Small intestine (tissue), 7 donors: ENCODE data around the gene ARAP2. TPM values are rescaled to one million over a fixed set of nuclear protein-coding genes. Genes with fewer than 3 reads are reported as not detected.

Experiments used
- DNase-seq, 2 donors: peaks; one replicate each; pipeline versions ENCODE4 v3.0.0 to v3.0.0-alpha.2; 2013
- FAIRE-seq: peaks from 2 replicates; lab custom pipeline; 2012; peaks lifted over from hg19 to GRCh38; lab: Jason Lieb, UNC
- H3K27ac ChIP-seq, 3 donors: one replicate each; pipeline ENCODE4 v1.5.1; 2013; ENCODE audit warnings: low read length in 2 of 3, mild to moderate bottlenecking in 2 of 3, control low read depth in 1 of 3, inconsistent platforms in 1 of 3, low read depth in 1 of 3, moderate library complexity in 1 of 3
- H3K27me3 ChIP-seq, 3 donors: one replicate each; pipeline ENCODE4 v1.6.1; 2013; ENCODE audit warnings: low read length in 3 of 3, inconsistent platforms in 1 of 3; ENCODE audit not compliant: control insufficient read depth in 3 of 3, insufficient read depth in 3 of 3
- H3K36me3 ChIP-seq, 3 donors: one replicate each; pipeline ENCODE4 v1.6.1; 2013; ENCODE audit warnings: low read length in 3 of 3, inconsistent platforms in 1 of 3, low read depth in 1 of 3, mild to moderate bottlenecking in 1 of 3, moderate library complexity in 1 of 3; ENCODE audit not compliant: control insufficient read depth in 3 of 3, insufficient read depth in 2 of 3
- H3K4me1 ChIP-seq, 3 donors: one replicate each; pipeline ENCODE4 v1.6.1; 2013; ENCODE audit warnings: low read length in 2 of 3, inconsistent platforms in 1 of 3, low read depth in 1 of 3, mild to moderate bottlenecking in 1 of 3, moderate library complexity in 1 of 3; ENCODE audit not compliant: control insufficient read depth in 3 of 3, insufficient read depth in 2 of 3
- H3K4me3 ChIP-seq, 3 donors: one replicate each; pipeline ENCODE4 v1.5.1; 2013; ENCODE audit warnings: low read length in 3 of 3, control low read depth in 1 of 3, inconsistent platforms in 1 of 3, low read depth in 1 of 3, mild to moderate bottlenecking in 1 of 3, moderate library complexity in 1 of 3
- H3K9me3 ChIP-seq, 2 donors: one replicate each; pipeline ENCODE4 v1.6.1; 2013; ENCODE audit warnings: low read depth in 1 of 2, low read length in 1 of 2; ENCODE audit not compliant: control insufficient read depth in 2 of 2, insufficient read depth in 1 of 2
- WGBS, 3 donors: extraction: QIAGEN DNeasy Blood & Tissue Kit; methylation state at CpG; one replicate each; pipeline ENCODE4 v1.1.7; 2013; 5-methylcytosine and 5-hydroxymethylcytosine counted together
- polyA plus RNA-seq, 4 donors: library from polyadenylated mRNA; stranded (reverse) in 3 of 4; unstranded in 1 of 4; fragments of 200-250 nt in 3 of 4; fragments of 120-200 nt in 1 of 4; gene quantifications; one replicate each; pipeline versions ENCODE4 v1.2.1 to v1.2.3, GENCODE V29; 2013
- donor health status: healthy with polysubstance abuse.
- donor health status: control.
- donor health status: control.
- donor health status: Bipolar disorder and iron deficiency.
- donor health status: healthy.

The ARAP2 gene
- polyA plus RNA-seq, 4 donors, result 3.2 to 14.1 (median 12.6) TPM

GRCh38 chr4:36082817-36083216 lies 161.5 kb downstream of the ARAP2 start:
- no peak for FAIRE-seq
- H3K27me3 ChIP-seq, result no peaks in the 10 kb centered on the region
- no peaks in the 10 kb centered on the region for H3K4me1 ChIP-seq
- H3K9me3 ChIP-seq, result no peaks in the 10 kb centered on the region
- 88 to 94% (median 93%) methylated on average over 4 of the region's 4 CpGs for WGBS, 3 donors
- H3K4me3 ChIP-seq, result no peak overlapping the region
- H3K36me3 ChIP-seq, result peaks cover 0 to 10% (median 9%) of the 10 kb centered on the region in 3 donors
- H3K27ac ChIP-seq, result no peak overlapping the region
- no peak for DNase-seq

DNA sequence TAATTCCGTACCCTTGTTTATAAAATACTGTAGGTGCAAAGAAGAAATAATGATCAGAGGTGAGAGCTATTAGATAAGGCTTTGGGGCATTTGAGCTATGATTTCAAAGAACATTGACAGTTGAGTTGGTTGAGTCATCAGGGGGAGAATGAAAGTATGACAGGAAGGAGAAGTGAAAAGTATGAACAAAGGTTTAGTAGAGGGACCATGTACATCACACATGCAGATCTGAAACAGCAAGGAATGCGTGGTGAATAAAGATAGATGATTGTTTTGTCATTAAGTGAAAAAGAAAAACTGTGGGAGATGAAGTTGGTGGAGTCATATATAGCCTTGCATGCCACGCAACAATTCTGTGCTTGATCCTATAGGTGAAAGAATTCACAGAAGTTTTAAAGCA lies 163.1 kb downstream of the ARAP2 start:
- H3K4me1 ChIP-seq, result no peaks in the 10 kb centered on the region
- DNase-seq (no peak), FAIRE-seq (no peak)
- 75 to 89% (median 82%) methylated on average over 3 of the region's 3 CpGs for WGBS, 3 donors
- H3K36me3 ChIP-seq, result peaks cover 0 to 10% (median 9%) of the 10 kb centered on the region in 3 donors
- no peaks in the 10 kb centered on the region for H3K27me3 ChIP-seq
- H3K4me3 ChIP-seq, result no peak overlapping the region
- no peaks in the 10 kb centered on the region for H3K9me3 ChIP-seq
- no peak overlapping the region for H3K27ac ChIP-seq

GRCh38 chr4:36079666-36080065 lies 164.6 kb downstream of the ARAP2 start:
- H3K36me3 ChIP-seq, result peaks cover 0 to 10% (median 9%) of the 10 kb centered on the region in 3 donors
- no peak for FAIRE-seq
- no peaks in the 10 kb centered on the region for H3K27me3 ChIP-seq
- no peak overlapping the region for H3K4me3 ChIP-seq
- no peaks in the 10 kb centered on the region for H3K9me3 ChIP-seq
- H3K27ac ChIP-seq, result no peak overlapping the region
- H3K4me1 ChIP-seq, result no peaks in the 10 kb centered on the region
- DNase-seq, result no peak
- 84 to 87% (median 84%) methylated on average over 2 of the region's 2 CpGs for WGBS, 3 donors

DNA sequence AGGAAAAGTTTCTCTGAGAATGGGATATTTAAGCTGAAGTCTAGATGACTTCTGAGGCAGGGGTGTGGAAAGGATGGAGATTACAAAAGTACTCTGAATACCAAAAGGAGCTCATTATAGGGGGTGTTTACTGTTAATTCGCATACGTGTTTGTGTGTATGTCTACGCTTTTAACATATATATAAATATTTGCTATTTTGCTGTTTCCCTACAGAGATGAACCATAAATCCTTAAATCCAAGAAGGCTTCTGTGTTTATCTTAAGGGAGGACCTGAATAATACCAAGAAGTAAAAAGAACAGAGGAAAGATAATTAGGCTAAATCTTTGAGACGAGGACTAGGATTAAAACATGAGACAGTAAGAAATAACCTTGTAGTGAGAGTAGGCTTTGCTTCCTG lies 166.0 kb downstream of the ARAP2 start:
- FAIRE-seq (no peak), DNase-seq (no peak)
- Histone ChIP-seq H3K9me3 (no peaks in the 10 kb centered on the region), H3K36me3 (peaks cover 0 to 8% (median 5%) of the 10 kb centered on the region in 3 donors), H3K4me3 (no peak overlapping the region), H3K27me3 (no peaks in the 10 kb centered on the region), H3K27ac (no peak overlapping the region), H3K4me1 (no peaks in the 10 kb centered on the region)
- WGBS, 3 donors, result 80 to 98% (median 94%) methylated on average over 4 of the region's 4 CpGs

GRCh38 chr4:36072529-36072928 lies 171.8 kb downstream of the ARAP2 start:
- H3K27ac ChIP-seq, result no peak overlapping the region
- no peaks in the 10 kb centered on the region for H3K4me1 ChIP-seq
- H3K4me3 ChIP-seq, result no peak overlapping the region
- peaks cover 0 to 10% (median 0%) of the 10 kb centered on the region in 3 donors for H3K36me3 ChIP-seq
- 82 to 90% (median 85%) methylated on average over 3 of the region's 3 CpGs for WGBS, 3 donors
- H3K9me3 ChIP-seq, result no peaks in the 10 kb centered on the region
- FAIRE-seq, result no peak
- no peak for DNase-seq
- no peaks in the 10 kb centered on the region for H3K27me3 ChIP-seq

- Histone ChIP-seq H3K27ac (no peak overlapping the region), H3K4me1 (no peaks in the 10 kb centered on the region), H3K36me3 (peaks cover 0 to 12% (median 9%) of the 10 kb centered on the region in 3 donors), H3K9me3 (no peaks in the 10 kb centered on the region), H3K27me3 (no peaks in the 10 kb centered on the region), H3K4me3 (no peak overlapping the region)
- DNase-seq (no peak), FAIRE-seq (no peak)
- WGBS, 3 donors, result 47 to 84% (median 79%) methylated on average over 2 of the region's 2 CpGs
Measured at GRCh38 chr4:36067116-36067515, 177.2 kb downstream of the ARAP2 start.

- no peaks in the 10 kb centered on the region for H3K9me3 ChIP-seq
- DNase-seq (no peak), FAIRE-seq (no peak)
- H3K36me3 ChIP-seq, result peaks cover 0 to 12% (median 9%) of the 10 kb centered on the region in 3 donors
- no peak overlapping the region for H3K4me3 ChIP-seq
- H3K27ac ChIP-seq, result no peak overlapping the region
- H3K27me3 ChIP-seq, result no peaks in the 10 kb centered on the region
- H3K4me1 ChIP-seq, result no peaks in the 10 kb centered on the region
- WGBS, 3 donors, result 92 to 100% (median 94%) methylated on average over 1 of the region's 1 CpG
Measured at GRCh38 chr4:36065274-36065871, 178.9 kb downstream of the ARAP2 start.

- Histone ChIP-seq H3K9me3 (no peaks in the 10 kb centered on the region), H3K4me3 (no peak overlapping the region), H3K36me3 (peaks cover 0 to 9% (median 8%) of the 10 kb centered on the region in 3 donors), H3K27ac (no peak overlapping the region), H3K4me1 (no peaks in the 10 kb centered on the region), H3K27me3 (no peaks in the 10 kb centered on the region)
- peak in 1 of 2 donors; percentile 30 for DNase-seq
- FAIRE-seq, result no peak
Measured at GRCh38 chr4:36064117-36064516, 180.2 kb downstream of the ARAP2 start.

GRCh38 chr4:36056136-36056535 lies 188.2 kb downstream of the ARAP2 start:
- 16 to 46% (median 45%) methylated on average over 1 of the region's 1 CpG for WGBS, 3 donors
- no peaks in the 10 kb centered on the region for H3K9me3 ChIP-seq
- FAIRE-seq (peak; percentile 91), DNase-seq (peak in 1 of 2 donors; percentile 80)
- H3K4me1 ChIP-seq, result no peaks in the 10 kb centered on the region
- no peak overlapping the region for H3K27ac ChIP-seq
- H3K4me3 ChIP-seq, result no peak overlapping the region
- H3K27me3 ChIP-seq, result no peaks in the 10 kb centered on the region
- no peaks in the 10 kb centered on the region for H3K36me3 ChIP-seq
